HCT116 (cell line): ENCODE measurements around the gene TGFBR3. TPM values are rescaled to one million over a fixed set of nuclear protein-coding genes. Genes with fewer than 3 reads are reported as not detected.

Source experiments
- ATAC-seq: fragments of 200-7000 bp; cut with Tn5 transposase; 2 replicates; pipeline ENCODE4 v1.9.1; 2020; ENCODE audit warnings: mild to moderate bottlenecking, moderate library complexity
- BruUV-seq: library from RNA; stranded (reverse); fragments of 400-500 nt; replicated peaks from 2 replicates; lab custom pipeline; 2021; lab: Mats Ljungman, UMichigan
- CTCF ChIA-PET: fragments of 300-600 bp; sonication (Branson Sonifier 250); formaldehyde crosslinking; loops from one replicate; lab custom pipeline; 2021; ENCODE audit warnings: antibody characterized with exemption; lab: Charles Lee
- POLR2A ChIA-PET: fragments of 300-600, 350-600 bp; sonication (Branson Sonifier 250); formaldehyde crosslinking; loops from one replicate; lab custom pipeline; 2021; ENCODE audit warnings: antibody characterized with exemption; lab: Charles Lee
- RAD21 ChIA-PET, 2 experiments: fragments of 300-600 bp; sonication (Branson Sonifier 250); formaldehyde crosslinking; loops; one replicate each; lab custom pipeline; 2023; ENCODE audit warnings: low total read pairs in 2 of 2; ENCODE audit not compliant: uncharacterized antibody in 2 of 2, unreplicated experiment in 2 of 2, low non-redundant PET in 1 of 2; lab: Charles Lee
- DNase-seq: peaks from one replicate; pipeline ENCODE4 v3.0.0-alpha.2; 2010; ENCODE audit warnings: low read depth, low spot score
- H2AFZ ChIP-seq: fragments of 200-600 bp; shearing (Covaris generic), sonication (generic); 2 replicates; pipeline ENCODE4 v1.6.1; 2017; ENCODE audit warnings: low read depth, mixed run types, mixed read lengths, antibody characterized with exemption, low read length; ENCODE audit not compliant: poor library complexity, severe bottlenecking
- H3K27ac ChIP-seq: 2 replicates; pipeline ENCODE4 v1.5.1; 2012; ENCODE audit warnings: low read depth, low read length
- H3K27me3 ChIP-seq: fragments of 200-600 bp; sonication (generic); 2 replicates; pipeline ENCODE4 v1.6.1; 2016; ENCODE audit warnings: mixed run types, low read length, mixed read lengths; ENCODE audit not compliant: insufficient read depth
- H3K36me3 ChIP-seq, 2 experiments: fragments of 200-500 bp in 1 of 2; fragments of 200-600 bp in 1 of 2; sonication (Bioruptor generic) in 1 of 2; sonication (generic) in 1 of 2; 2 replicates each; pipeline versions ENCODE4 v1.5.1 to v1.6.1; 2014 to 2016; ENCODE audit warnings: low read length in 2 of 2, inconsistent platforms in 1 of 2, mixed read lengths in 1 of 2, mixed run types in 1 of 2; ENCODE audit not compliant: insufficient read depth in 2 of 2, control insufficient read depth in 1 of 2
- H3K4me1 ChIP-seq, 2 experiments: fragments of 200-600 bp in 1 of 2; sonication (generic) in 1 of 2; 2 replicates each; pipeline versions ENCODE4 v1.5.1 to v1.6.1; 2012 to 2017; ENCODE audit warnings: low read length in 2 of 2, inconsistent platforms in 1 of 2, mild to moderate bottlenecking in 1 of 2, mixed read lengths in 1 of 2, mixed run types in 1 of 2, moderate library complexity in 1 of 2; ENCODE audit not compliant: insufficient read depth in 2 of 2, control insufficient read depth in 1 of 2
- H3K4me2 ChIP-seq: fragments of 200-600 bp; sonication (generic); 2 replicates; pipeline ENCODE4 v1.6.1; 2017; ENCODE audit warnings: mixed run types, low read length, mixed read lengths
- H3K4me3 ChIP-seq, 2 experiments: fragments of 200-600 bp in 1 of 2; sonication (generic) in 1 of 2; replicated peaks in 1 of 2; 2 replicates each; pipeline ENCODE4 v1.5.1; 2011 to 2016; ENCODE audit warnings: low read length in 2 of 2, control low read depth in 1 of 2, low read depth in 1 of 2, mild to moderate bottlenecking in 1 of 2, mixed read lengths in 1 of 2, mixed run types in 1 of 2
- H3K79me2 ChIP-seq: fragments of 200-600 bp; sonication (generic); 2 replicates; pipeline ENCODE4 v1.6.1; 2017; ENCODE audit warnings: mild to moderate bottlenecking, mixed run types, low read length, moderate library complexity, mixed read lengths; ENCODE audit not compliant: insufficient read depth
- H3K9ac ChIP-seq: fragments of 200-600 bp; sonication (generic); 2 replicates; pipeline ENCODE4 v1.6.1; 2016; ENCODE audit warnings: low read length, mixed read lengths
- H3K9me2 ChIP-seq: fragments of 200-600 bp; sonication (generic), shearing (Covaris generic); 2 replicates; pipeline ENCODE4 v1.6.1; 2017; ENCODE audit warnings: mixed run types, mild to moderate bottlenecking, moderate library complexity; ENCODE audit not compliant: insufficient read depth
- H3K9me3 ChIP-seq, 2 experiments: fragments of 200-500 bp in 1 of 2; fragments of 200-600 bp in 1 of 2; sonication (Bioruptor generic) in 1 of 2; sonication (generic) in 1 of 2; 2 replicates each; pipeline ENCODE4 v1.6.1; 2014 to 2017; ENCODE audit warnings: low read length in 2 of 2, mixed read lengths in 2 of 2, inconsistent platforms in 1 of 2, low read depth in 1 of 2, mild to moderate bottlenecking in 1 of 2, mixed run types in 1 of 2, moderate library complexity in 1 of 2; ENCODE audit not compliant: control insufficient read depth in 1 of 2, insufficient read depth in 1 of 2
- H4K20me1 ChIP-seq: fragments of 200-600 bp; sonication (generic), shearing (Covaris generic); 2 replicates; pipeline ENCODE4 v1.6.1; 2017; ENCODE audit warnings: mixed run types, mild to moderate bottlenecking, moderate library complexity; ENCODE audit not compliant: insufficient read depth
- CEBPB ChIP-seq: IDR thresholded peaks from 2 replicates; pipeline ENCODE4 v1.6.1; 2012; ENCODE audit warnings: low read depth
- EZH2 ChIP-seq: fragments of 200-600 bp; sonication (generic); IDR thresholded peaks from 2 replicates; pipeline ENCODE4 v1.6.1; 2017; ENCODE audit warnings: antibody characterized with exemption, mixed run types
- EZH2phosphoT487 ChIP-seq: fragments of 200-600 bp; IDR thresholded peaks from 2 replicates; pipeline ENCODE4 v1.6.1; 2018; ENCODE audit warnings: antibody characterized with exemption, borderline replicate concordance
- FOSL1 ChIP-seq: IDR thresholded peaks from 2 replicates; pipeline ENCODE4 v1.6.1; 2012; ENCODE audit warnings: low read depth
- POLR2A ChIP-seq: IDR thresholded peaks from 2 replicates; pipeline ENCODE4 v1.7.0; 2011; ENCODE audit warnings: borderline replicate concordance; ENCODE audit not compliant: insufficient read depth, insufficient read length; ENCODE audit errors: extremely low read depth
- SIN3A ChIP-seq: IDR thresholded peaks from 2 replicates; pipeline ENCODE4 v1.6.1; 2012; ENCODE audit warnings: low read depth
- SP1 ChIP-seq: IDR thresholded peaks from 2 replicates; pipeline ENCODE4 v1.6.1; 2012; ENCODE audit warnings: low read depth
- ZFX ChIP-seq: fragments of 450-650 bp; IDR thresholded peaks from 2 replicates; pipeline ENCODE4 v1.6.1; 2017
- intact Hi-C: fragments of 100-400 bp; cut with micrococcal nuclease; formaldehyde crosslinking; loops from 2 replicates; pipeline ENCODE4 v1.10.0; 2022
- total RNA-seq: library from RNA; stranded (reverse); gene quantifications from one replicate; pipeline ENCODE4 v1.2.1, GENCODE V29; 2021; ENCODE audit not compliant: unreplicated experiment
- TF ChIP-seq, protein P1 (sequence below): IDR thresholded peaks from 2 replicates; pipeline ENCODE4 v1.6.1; 2012
- TF ChIP-seq, protein P2 (sequence below), 3 experiments: fragments of 200-600 bp in 1 of 3; sonication (generic) in 1 of 3; IDR thresholded peaks in 2 of 3; conservative IDR thresholded peaks in 1 of 3; 2 replicates each; pipeline ENCODE4 v1.5.1; 2012 to 2017; ENCODE audit warnings: low read depth in 2 of 3, low read length in 2 of 3, antibody characterized with exemption in 1 of 3, borderline replicate concordance in 1 of 3, control low read depth in 1 of 3, mild to moderate bottlenecking in 1 of 3, mixed read lengths in 1 of 3, mixed run types in 1 of 3, moderate library complexity in 1 of 3; ENCODE audit not compliant: insufficient read depth in 1 of 3
- TF ChIP-seq, protein P3 (sequence below): IDR thresholded peaks from 2 replicates; pipeline ENCODE4 v1.6.1; 2012
- TF ChIP-seq, protein P4 (sequence below): IDR thresholded peaks from 2 replicates; pipeline ENCODE4 v1.6.1; 2012; ENCODE audit warnings: low read depth

The TGFBR3 gene
- total RNA-seq, 1 experiment from 2014 or later = 7.1 TPM

DNA sequence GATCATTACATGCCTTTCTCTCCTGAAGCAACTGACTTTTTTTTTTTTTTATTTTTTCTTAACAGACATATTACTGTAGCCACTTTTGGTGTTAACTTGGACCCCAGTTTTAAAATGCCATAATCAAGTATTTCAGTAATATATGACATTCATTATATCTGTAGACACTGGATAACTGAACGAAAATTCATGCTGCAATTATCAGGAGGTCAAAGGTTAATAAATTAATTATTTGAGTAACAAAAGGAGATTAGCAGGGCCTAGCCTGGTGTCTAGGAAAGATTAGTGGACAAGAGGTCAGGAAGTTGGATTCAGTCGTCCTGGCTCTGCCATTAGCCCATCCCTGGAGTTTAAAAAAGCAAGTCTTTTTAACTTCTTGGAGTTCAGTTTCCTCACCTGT lies 168.1 kb downstream of the TGFBR3 start:
- no TSS peak for BruUV-seq
- RAD21 ChIA-PET = no interaction called here

DNA sequence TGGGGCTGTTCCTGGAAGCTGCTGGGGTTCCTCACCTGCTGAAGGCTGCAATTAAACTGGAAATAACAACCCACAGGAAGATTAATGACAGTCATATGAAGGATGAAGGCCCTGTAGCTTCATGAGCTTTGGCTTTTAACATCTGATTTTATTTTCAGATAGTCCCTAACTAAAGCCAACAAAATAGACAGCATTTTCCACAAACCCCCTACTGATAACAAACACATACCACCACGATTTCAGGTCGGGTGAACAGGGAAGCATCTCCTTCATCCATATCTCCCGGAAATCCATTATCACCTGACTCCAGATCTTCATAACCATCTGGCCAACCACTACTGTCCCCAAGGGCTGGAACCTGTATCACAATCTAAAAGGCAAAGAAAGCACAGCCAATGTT lies 169.6 kb downstream of the TGFBR3 start:
- Histone ChIP-seq H3K4me3 (no peak overlapping the region), H3K36me3 (no peaks in the 10 kb centered on the region), H3K9me3 (no peaks in the 10 kb centered on the region), H3K27ac (no peak overlapping the region), H3K9ac (no peak overlapping the region), H3K9me2 (no peaks in the 10 kb centered on the region), H3K4me1 (no peaks in the 10 kb centered on the region), H3K27me3 (no peaks in the 10 kb centered on the region), H3K4me2 (no peak overlapping the region), H4K20me1 (no peaks in the 10 kb centered on the region), H3K79me2 (no peaks in the 10 kb centered on the region), H2AFZ (no peak overlapping the region)
- DNase-seq (no peak), ATAC-seq (no peak)
- ChIA-PET POLR2A (no interaction called here), RAD21 (no interaction called here), CTCF (no interaction called here)
- BruUV-seq = no TSS peak
- intact Hi-C loops = no loop called here
- TF ChIP-seq FOSL1 (no peak), POLR2A (no peak), EZH2 (no peak)
- TF ChIP-seq, protein P1, sequence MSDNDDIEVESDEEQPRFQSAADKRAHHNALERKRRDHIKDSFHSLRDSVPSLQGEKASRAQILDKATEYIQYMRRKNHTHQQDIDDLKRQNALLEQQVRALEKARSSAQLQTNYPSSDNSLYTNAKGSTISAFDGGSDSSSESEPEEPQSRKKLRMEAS = no peak
- TF ChIP-seq, protein P2, sequence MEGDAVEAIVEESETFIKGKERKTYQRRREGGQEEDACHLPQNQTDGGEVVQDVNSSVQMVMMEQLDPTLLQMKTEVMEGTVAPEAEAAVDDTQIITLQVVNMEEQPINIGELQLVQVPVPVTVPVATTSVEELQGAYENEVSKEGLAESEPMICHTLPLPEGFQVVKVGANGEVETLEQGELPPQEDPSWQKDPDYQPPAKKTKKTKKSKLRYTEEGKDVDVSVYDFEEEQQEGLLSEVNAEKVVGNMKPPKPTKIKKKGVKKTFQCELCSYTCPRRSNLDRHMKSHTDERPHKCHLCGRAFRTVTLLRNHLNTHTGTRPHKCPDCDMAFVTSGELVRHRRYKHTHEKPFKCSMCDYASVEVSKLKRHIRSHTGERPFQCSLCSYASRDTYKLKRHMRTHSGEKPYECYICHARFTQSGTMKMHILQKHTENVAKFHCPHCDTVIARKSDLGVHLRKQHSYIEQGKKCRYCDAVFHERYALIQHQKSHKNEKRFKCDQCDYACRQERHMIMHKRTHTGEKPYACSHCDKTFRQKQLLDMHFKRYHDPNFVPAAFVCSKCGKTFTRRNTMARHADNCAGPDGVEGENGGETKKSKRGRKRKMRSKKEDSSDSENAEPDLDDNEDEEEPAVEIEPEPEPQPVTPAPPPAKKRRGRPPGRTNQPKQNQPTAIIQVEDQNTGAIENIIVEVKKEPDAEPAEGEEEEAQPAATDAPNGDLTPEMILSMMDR (IDR thresholded peaks at IDR 0.05 in 2 of 3, conservative IDR thresholded peaks at IDR 0.05 in 1 of 3; ENCODE audit: borderline replicate concordance in 1 of 3, insufficient read depth in 1 of 3, low read depth in 2 of 3, low read length in 2 of 3) = no peak
- TF ChIP-seq, protein P3, sequence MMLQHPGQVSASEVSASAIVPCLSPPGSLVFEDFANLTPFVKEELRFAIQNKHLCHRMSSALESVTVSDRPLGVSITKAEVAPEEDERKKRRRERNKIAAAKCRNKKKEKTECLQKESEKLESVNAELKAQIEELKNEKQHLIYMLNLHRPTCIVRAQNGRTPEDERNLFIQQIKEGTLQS = no peak

More for the DNA sequence above, 168.1 kb downstream of the TGFBR3 start:
- POLR2A ChIA-PET = no interaction called here
- Histone ChIP-seq H4K20me1 (no peaks in the 10 kb centered on the region), H2AFZ (no peak overlapping the region), H3K9me2 (no peaks in the 10 kb centered on the region), H3K4me2 (no peak overlapping the region), H3K27me3 (no peaks in the 10 kb centered on the region), H3K4me3 (no peak overlapping the region), H3K9me3 (no peaks in the 10 kb centered on the region), H3K9ac (no peak overlapping the region), H3K36me3 (no peaks in the 10 kb centered on the region), H3K79me2 (no peaks in the 10 kb centered on the region), H3K27ac (no peak overlapping the region), H3K4me1 (no peaks in the 10 kb centered on the region)
- ATAC-seq (no peak), DNase-seq (no peak)
- intact Hi-C loops = no loop called here
- TF ChIP-seq ZFX (no peak), FOSL1 (no peak), CEBPB (no peak), SP1 (no peak), EZH2 (no peak), EZH2phosphoT487 (no peak), SIN3A (no peak)
- TF ChIP-seq, protein P4, sequence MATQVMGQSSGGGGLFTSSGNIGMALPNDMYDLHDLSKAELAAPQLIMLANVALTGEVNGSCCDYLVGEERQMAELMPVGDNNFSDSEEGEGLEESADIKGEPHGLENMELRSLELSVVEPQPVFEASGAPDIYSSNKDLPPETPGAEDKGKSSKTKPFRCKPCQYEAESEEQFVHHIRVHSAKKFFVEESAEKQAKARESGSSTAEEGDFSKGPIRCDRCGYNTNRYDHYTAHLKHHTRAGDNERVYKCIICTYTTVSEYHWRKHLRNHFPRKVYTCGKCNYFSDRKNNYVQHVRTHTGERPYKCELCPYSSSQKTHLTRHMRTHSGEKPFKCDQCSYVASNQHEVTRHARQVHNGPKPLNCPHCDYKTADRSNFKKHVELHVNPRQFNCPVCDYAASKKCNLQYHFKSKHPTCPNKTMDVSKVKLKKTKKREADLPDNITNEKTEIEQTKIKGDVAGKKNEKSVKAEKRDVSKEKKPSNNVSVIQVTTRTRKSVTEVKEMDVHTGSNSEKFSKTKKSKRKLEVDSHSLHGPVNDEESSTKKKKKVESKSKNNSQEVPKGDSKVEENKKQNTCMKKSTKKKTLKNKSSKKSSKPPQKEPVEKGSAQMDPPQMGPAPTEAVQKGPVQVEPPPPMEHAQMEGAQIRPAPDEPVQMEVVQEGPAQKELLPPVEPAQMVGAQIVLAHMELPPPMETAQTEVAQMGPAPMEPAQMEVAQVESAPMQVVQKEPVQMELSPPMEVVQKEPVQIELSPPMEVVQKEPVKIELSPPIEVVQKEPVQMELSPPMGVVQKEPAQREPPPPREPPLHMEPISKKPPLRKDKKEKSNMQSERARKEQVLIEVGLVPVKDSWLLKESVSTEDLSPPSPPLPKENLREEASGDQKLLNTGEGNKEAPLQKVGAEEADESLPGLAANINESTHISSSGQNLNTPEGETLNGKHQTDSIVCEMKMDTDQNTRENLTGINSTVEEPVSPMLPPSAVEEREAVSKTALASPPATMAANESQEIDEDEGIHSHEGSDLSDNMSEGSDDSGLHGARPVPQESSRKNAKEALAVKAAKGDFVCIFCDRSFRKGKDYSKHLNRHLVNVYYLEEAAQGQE = no peak
- CTCF ChIA-PET = no interaction called here
